H9 (cell line): ENCODE data around the gene AP1G2. TPM values are rescaled to one million over a fixed set of nuclear protein-coding genes. Genes with fewer than 3 reads are reported as not detected.

Experiments used
- DNase-seq: peaks from one replicate; pipeline ENCODE4 v3.0.0-alpha.2; 2017
- H2AFZ ChIP-seq: one replicate; pipeline ENCODE4 v1.6.1; 2013; ENCODE audit warnings: mild to moderate bottlenecking, low read length, control low read depth, moderate library complexity
- H2AK5ac ChIP-seq: 2 replicates; pipeline ENCODE4 v1.6.1; 2013; ENCODE audit warnings: low read length, control low read depth, mixed read lengths; ENCODE audit not compliant: insufficient read length
- H2BK120ac ChIP-seq: one replicate; pipeline ENCODE4 v1.6.1; 2013; ENCODE audit warnings: low read depth, mild to moderate bottlenecking, low read length, control low read depth, inconsistent platforms; ENCODE audit not compliant: poor library complexity, severe bottlenecking
- H2BK12ac ChIP-seq: 2 replicates; pipeline ENCODE4 v1.6.1; 2013; ENCODE audit warnings: low read length, control low read depth, mixed read lengths, low read depth; ENCODE audit not compliant: insufficient read length
- H2BK15ac ChIP-seq: 2 replicates; pipeline ENCODE4 v1.6.1; 2013; ENCODE audit warnings: low read depth, low read length, control low read depth
- H2BK20ac ChIP-seq: one replicate; pipeline ENCODE4 v1.6.1; 2013; ENCODE audit warnings: low read depth, mild to moderate bottlenecking, low read length, control low read depth, inconsistent platforms; ENCODE audit not compliant: poor library complexity, severe bottlenecking
- H2BK5ac ChIP-seq: 2 replicates; pipeline ENCODE4 v1.6.1; 2013; ENCODE audit warnings: low read length, control low read depth, mixed read lengths; ENCODE audit not compliant: insufficient read length
- H3K14ac ChIP-seq: 2 replicates; pipeline ENCODE4 v1.6.1; 2013; ENCODE audit warnings: low read length, control low read depth; ENCODE audit not compliant: insufficient read depth
- H3K18ac ChIP-seq: 2 replicates; pipeline ENCODE4 v1.6.1; 2013; ENCODE audit warnings: low read depth, mild to moderate bottlenecking, mixed read lengths, low read length, control low read depth; ENCODE audit not compliant: insufficient read length
- H3K23ac ChIP-seq: 2 replicates; pipeline ENCODE4 v1.6.1; 2013; ENCODE audit warnings: low read length, control low read depth, mixed read lengths, low read depth; ENCODE audit not compliant: insufficient read length
- H3K23me2 ChIP-seq: 2 replicates; pipeline ENCODE4 v1.6.1; 2013; ENCODE audit warnings: low read depth, mild to moderate bottlenecking, mixed read lengths, low read length, control low read depth; ENCODE audit not compliant: insufficient read length, poor library complexity, severe bottlenecking
- H3K27ac ChIP-seq: 2 replicates; pipeline ENCODE4 v1.5.1; 2013; ENCODE audit warnings: low read length, control low read depth, mixed read lengths, low read depth; ENCODE audit not compliant: insufficient read length
- H3K27me3 ChIP-seq: 2 replicates; pipeline ENCODE4 v1.6.1; 2013; ENCODE audit warnings: low read length, control low read depth, inconsistent platforms; ENCODE audit not compliant: insufficient read depth
- H3K4ac ChIP-seq: 2 replicates; pipeline ENCODE4 v1.6.1; 2013; ENCODE audit warnings: low read depth, mild to moderate bottlenecking, control low read depth, inconsistent platforms, low read length, moderate library complexity
- H3K4me1 ChIP-seq: 2 replicates; pipeline ENCODE4 v1.6.1; 2013; ENCODE audit warnings: low read length, control low read depth, inconsistent platforms; ENCODE audit not compliant: insufficient read depth
- H3K4me2 ChIP-seq: 2 replicates; pipeline ENCODE4 v1.6.1; 2013; ENCODE audit warnings: low read length, control low read depth, mixed read lengths; ENCODE audit not compliant: insufficient read length, insufficient read depth
- H3K56ac ChIP-seq: 2 replicates; pipeline ENCODE4 v1.6.1; 2013; ENCODE audit warnings: low read depth, mild to moderate bottlenecking, mixed read lengths, low read length, control low read depth; ENCODE audit not compliant: insufficient read length
- H3K79me1 ChIP-seq: 2 replicates; pipeline ENCODE4 v1.6.1; 2013; ENCODE audit warnings: low read depth, mild to moderate bottlenecking, moderate library complexity, low read length, control low read depth, inconsistent platforms; ENCODE audit not compliant: insufficient read depth, poor library complexity, severe bottlenecking
- H3K79me2 ChIP-seq: 2 replicates; pipeline ENCODE4 v1.6.1; 2013; ENCODE audit warnings: low read length, control low read depth, inconsistent platforms; ENCODE audit not compliant: insufficient read depth
- H3K9ac ChIP-seq: 2 replicates; pipeline ENCODE4 v1.6.1; 2013; ENCODE audit warnings: low read length, control low read depth, mixed read lengths; ENCODE audit not compliant: insufficient read length; ENCODE audit errors: extremely low read depth
- H3K9me3 ChIP-seq: one replicate; pipeline ENCODE4 v1.6.1; 2013; ENCODE audit warnings: low read depth, low read length, inconsistent platforms; ENCODE audit not compliant: control insufficient read depth
- H3T11ph ChIP-seq: one replicate; pipeline ENCODE4 v1.6.1; 2013; ENCODE audit warnings: mild to moderate bottlenecking, low read length, control low read depth, inconsistent platforms
- H4K20me1 ChIP-seq: one replicate; pipeline ENCODE4 v1.6.1; 2013; ENCODE audit not compliant: control insufficient read depth, insufficient read length, insufficient read depth
- H4K5ac ChIP-seq: 2 replicates; pipeline ENCODE4 v1.6.1; 2013; ENCODE audit warnings: low read depth, mild to moderate bottlenecking, mixed read lengths, low read length, control low read depth; ENCODE audit not compliant: insufficient read length
- H4K8ac ChIP-seq: replicated peaks from 2 replicates; pipeline ENCODE4 v1.6.1; 2013; ENCODE audit warnings: low read length, control low read depth, mixed read lengths, low read depth; ENCODE audit not compliant: insufficient read length
- H4K91ac ChIP-seq: 2 replicates; pipeline ENCODE4 v1.6.1; 2013; ENCODE audit warnings: low read depth, mild to moderate bottlenecking, moderate library complexity, mixed read lengths, low read length, control low read depth; ENCODE audit not compliant: insufficient read length
- H3K27ac Mint-ChIP-seq, 3 experiments: 2 replicates in 2 of 3; 3 replicates in 1 of 3; pipeline ENCODE4 v1.8.0; 2020 to 2021; ENCODE audit warnings: mixed read lengths in 3 of 3, mild to moderate bottlenecking in 1 of 3, moderate library complexity in 1 of 3
- H3K27me3 Mint-ChIP-seq: 2 replicates; pipeline ENCODE4 v1.8.0; 2021; ENCODE audit warnings: low read depth, mild to moderate bottlenecking, moderate library complexity, mixed read lengths
- H3K36me3 Mint-ChIP-seq, 3 experiments: 2 replicates in 2 of 3; 3 replicates in 1 of 3; pipeline ENCODE4 v1.8.0; 2020 to 2021; ENCODE audit warnings: low read depth in 3 of 3, mixed read lengths in 3 of 3; ENCODE audit not compliant: insufficient read depth in 1 of 3
- H3K4me1 Mint-ChIP-seq, 2 experiments: 2 replicates each; pipeline ENCODE4 v1.8.0; 2020; ENCODE audit warnings: mixed read lengths in 2 of 2
- H3K4me3 Mint-ChIP-seq, 2 experiments: 2 replicates in 1 of 2; 3 replicates in 1 of 2; pipeline ENCODE4 v1.8.0; 2020 to 2021; ENCODE audit warnings: mild to moderate bottlenecking in 2 of 2, mixed read lengths in 2 of 2, moderate library complexity in 1 of 2
- H3K9me3 Mint-ChIP-seq, 2 experiments: 2 replicates in 1 of 2; 3 replicates in 1 of 2; pipeline ENCODE4 v1.8.0; 2020; ENCODE audit warnings: mild to moderate bottlenecking in 2 of 2, mixed read lengths in 2 of 2, moderate library complexity in 1 of 2
- CTCF ChIP-seq: fragments of 200-600 bp; sonication (generic); conservative IDR thresholded peaks from 3 replicates; pipeline ENCODE4 v1.8.0; 2021; ENCODE audit warnings: antibody characterized with exemption, mild to moderate bottlenecking
- WGBS: extraction: QIAGEN DNeasy Blood & Tissue Kit; methylation state at CpG from one replicate; pipeline ENCODE4 v1.1.7; 2013; ENCODE audit warnings: missing lambda C conversion rate, low lambda C conversion rate, mixed read lengths; ENCODE audit not compliant: insufficient read length; ENCODE audit errors: extremely low coverage; 5-methylcytosine and 5-hydroxymethylcytosine counted together
- total RNA-seq: library from RNA; stranded (reverse); gene quantifications from 2 replicates; pipeline ENCODE4 v1.2.1, GENCODE V29; 2021

The AP1G2 gene
- total RNA-seq, 1 experiment from 2014 or later, result 107 TPM

DNA sequence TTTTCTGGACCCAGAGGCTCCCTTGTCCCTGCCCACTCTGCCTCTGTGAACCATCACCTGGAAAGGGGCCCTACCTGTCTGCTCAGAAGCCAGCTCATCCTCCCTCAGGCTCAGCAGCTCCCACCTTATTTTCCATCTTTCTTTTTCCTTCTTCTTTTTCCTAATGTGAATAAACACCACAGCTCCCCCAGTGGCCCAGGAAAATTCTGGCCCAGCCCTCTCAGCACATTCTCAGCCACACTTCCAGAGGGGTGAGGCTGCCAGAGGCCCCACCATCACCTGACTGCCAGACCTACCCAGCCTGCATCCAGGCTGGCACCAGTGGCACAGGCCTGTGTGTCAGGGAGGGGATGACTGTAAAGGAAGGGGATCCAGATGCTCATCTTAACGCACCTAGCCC lies 39.0 kb downstream of the AP1G2 start:
- Histone ChIP-seq H4K20me1 (no peaks in the 10 kb centered on the region), H3K27ac (no peak overlapping the region), H2BK120ac (no peak overlapping the region), H3K23me2 (no peaks in the 10 kb centered on the region), H3K79me1 (no peaks in the 10 kb centered on the region), H2BK15ac (no peak overlapping the region), H2BK5ac (no peak overlapping the region), H3K9ac (no peak overlapping the region), H3K79me2 (no peaks in the 10 kb centered on the region), H2AFZ (no peak overlapping the region), H3K14ac (no peak overlapping the region), H4K91ac (no peak overlapping the region), H2BK12ac (no peak overlapping the region), H3K4ac (no peak overlapping the region), H3K4me1 (no peaks in the 10 kb centered on the region; the same call in 1 of the 2 replicates), H3T11ph (no peak overlapping the region), H3K18ac (no peak overlapping the region), H3K9me3 (no peaks in the 10 kb centered on the region), H4K5ac (no peak overlapping the region), H2AK5ac (no peak overlapping the region), H3K27me3 (no peaks in the 10 kb centered on the region), H3K23ac (no peak overlapping the region), H4K8ac (no peak overlapping the region), H2BK20ac (no peak overlapping the region), H3K4me2 (no peak overlapping the region), H3K56ac (no peak overlapping the region)
- Mint-ChIP-seq H3K4me1 (peaks cover 23 to 32% of the 10 kb centered on the region in 2 experiments), H3K9me3 (no peaks in the 10 kb centered on the region), H3K36me3 (peaks cover 63 to 70% (median 69%) of the 10 kb centered on the region in 3 experiments), H3K27me3 (no peaks in the 10 kb centered on the region), H3K27ac (peak overlapping the region; percentile 69 to 96 (median 73); a peak in 6 of 7 replicates), H3K4me3 (no peak overlapping the region)
- WGBS, result no CpG with 5 or more reads among the region's 1 CpG
- peak; percentile 58 for TF ChIP-seq CTCF
- peak; percentile 49 for DNase-seq
